Measurements from ENCODE around the gene TSR3. TPM values are rescaled to one million over a fixed set of nuclear protein-coding genes. Genes with fewer than 3 reads are reported as not detected.

Gene TSR3
- total and polyA plus RNA-seq, 2 of the 13 experiments (the other 11 are each of a cell fraction or from before 2014, with no cell fraction given), result 24.2 to 51.0 TPM

DNA sequence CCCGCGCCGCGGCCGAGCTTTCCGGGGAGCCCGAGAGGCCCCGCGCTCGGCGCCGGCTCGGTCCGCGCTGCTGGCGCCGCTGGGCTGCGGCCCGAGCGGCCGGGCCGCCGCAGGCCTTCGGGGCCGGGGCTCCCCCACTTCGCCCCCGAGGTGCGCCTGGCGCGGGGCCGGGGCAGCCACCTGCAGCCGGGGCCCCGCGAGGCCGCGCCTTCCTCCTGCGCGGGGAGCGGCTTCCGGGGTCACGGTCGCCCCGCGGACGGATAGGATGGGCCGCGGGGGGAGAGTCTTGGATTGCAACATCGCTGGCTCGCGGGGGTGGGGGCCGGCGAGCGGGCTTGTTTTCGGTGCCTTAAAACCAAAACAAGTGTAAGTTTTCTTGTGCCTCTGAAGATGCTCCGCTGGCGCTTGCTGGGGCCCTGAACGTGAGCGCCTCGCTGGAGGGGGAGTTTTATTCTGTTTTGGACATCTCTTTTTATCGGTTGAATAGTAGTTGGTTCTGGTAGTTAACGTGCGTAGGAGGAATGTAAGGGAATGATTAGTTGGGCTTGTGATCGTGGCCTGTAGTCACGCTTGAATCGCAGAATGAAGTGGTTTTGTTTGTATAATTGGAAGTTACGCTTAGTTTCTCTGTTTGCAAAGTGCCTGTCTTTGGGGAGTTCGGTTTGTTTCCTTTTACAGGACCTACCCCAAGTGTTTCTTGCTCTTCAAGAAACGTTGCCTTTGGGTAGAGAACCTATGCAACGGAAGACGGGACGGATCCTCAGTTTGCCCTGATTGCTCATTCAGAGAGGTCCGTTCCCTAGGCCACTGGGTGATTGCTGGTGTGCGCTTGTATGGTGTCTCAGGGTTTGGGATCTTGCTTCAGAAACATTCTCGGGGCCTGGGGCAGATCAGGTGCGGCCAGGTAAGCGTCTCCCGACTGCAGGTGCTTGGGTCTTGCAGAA lies 41.5 kb downstream of the TSR3 start:
- in situ Hi-C loops (cut with HindIII; ENCODE audit: extremely low pct_ligation_motif_present, low pct_unique_long_range_greater_than_20kb), result no loop called here
- peak overlapping the region; percentile 91 for H3K9ac ChIP-seq (ENCODE audit: insufficient read depth, low read depth, low read length)
- H2AFZ ChIP-seq (ENCODE audit: low read length), result no peak overlapping the region
- WGBS (ENCODE audit: low lambda C conversion rate), result 2% methylated on average over 20 of the region's 77 CpGs
- ChIA-PET POLR2A (interaction anchor here (1.6 kb wide), 3 partner anchors 10 to 33 kb away, joined by 4 to 7 read pairs (median 5); no protein-coding TSS in a partner anchor), CTCF (ENCODE audit: low intra/inter-chr PET ratio, low total read pairs) (no interaction called here)
- no peak for FAIRE-seq
- no peaks in the 10 kb centered on the region for H3K9me3 ChIP-seq (ENCODE audit: low read length)
- H3K79me2 ChIP-seq (ENCODE audit: insufficient read depth, low read length), result peaks cover 53% of the 10 kb centered on the region
- ATAC-seq, result no peak
- H4K20me1 ChIP-seq (ENCODE audit: insufficient read depth, low read length), result peaks cover 50% of the 10 kb centered on the region
- peaks cover 38% of the 10 kb centered on the region for H3K4me1 ChIP-seq (ENCODE audit: insufficient read depth, low read length)
- intact Hi-C loops (cut with micrococcal nuclease; ENCODE audit: unreplicated experiment), result no loop called here
- H3K27me3 ChIP-seq (ENCODE audit: control insufficient read depth in 1 of 2, insufficient read depth in 2 of 2, low read length in 2 of 2), result no peaks in the 10 kb centered on the region; a peak in 2 of 5 replicates
- H3K4me3 ChIP-seq (replicated peaks in 1 of 3; ENCODE audit: insufficient read depth in 1 of 3, low read depth in 2 of 3, low read length in 3 of 3), result peak overlapping the region; percentile 66 to 97 (median 91)
- peaks cover 18 to 30% of the 10 kb centered on the region in 2 experiments; a peak in 4 of 5 replicates for H3K36me3 ChIP-seq (replicated peaks in 1 of 2; ENCODE audit: control insufficient read depth in 1 of 2, insufficient read depth in 2 of 2, low read length in 2 of 2)
- no peak for DNase-seq (ENCODE audit: low spot score)
- H3K4me2 ChIP-seq (ENCODE audit: low read depth, low read length), result peak overlapping the region; percentile 95
- TSS peak; percentile 79 for BruUV-seq (replicated peaks)
- peak overlapping the region; percentile 57 for H3K27ac ChIP-seq (ENCODE audit: extremely low read length, insufficient read depth, low read length)
- TF ChIP-seq, protein P1, sequence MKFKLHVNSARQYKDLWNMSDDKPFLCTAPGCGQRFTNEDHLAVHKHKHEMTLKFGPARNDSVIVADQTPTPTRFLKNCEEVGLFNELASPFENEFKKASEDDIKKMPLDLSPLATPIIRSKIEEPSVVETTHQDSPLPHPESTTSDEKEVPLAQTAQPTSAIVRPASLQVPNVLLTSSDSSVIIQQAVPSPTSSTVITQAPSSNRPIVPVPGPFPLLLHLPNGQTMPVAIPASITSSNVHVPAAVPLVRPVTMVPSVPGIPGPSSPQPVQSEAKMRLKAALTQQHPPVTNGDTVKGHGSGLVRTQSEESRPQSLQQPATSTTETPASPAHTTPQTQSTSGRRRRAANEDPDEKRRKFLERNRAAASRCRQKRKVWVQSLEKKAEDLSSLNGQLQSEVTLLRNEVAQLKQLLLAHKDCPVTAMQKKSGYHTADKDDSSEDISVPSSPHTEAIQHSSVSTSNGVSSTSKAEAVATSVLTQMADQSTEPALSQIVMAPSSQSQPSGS (CRISPR knock-in tag; IDR thresholded peaks at IDR 0.05), result no peak
- TF ChIP-seq SIN3A (IDR thresholded peaks at IDR 0.05; ENCODE audit: borderline replicate concordance, low read depth, low read length) (peak; percentile 22; the same call in 1 of the 2 replicates), TAF1 (CRISPR knock-in tag; IDR thresholded peaks at IDR 0.05) (0 out of 2 replicates have a peak, but pooled peaks have one; percentile 2), ZFX (CRISPR knock-in tag; IDR thresholded peaks at IDR 0.05; ENCODE audit: low read depth) (0 out of 2 replicates have a peak, but pooled peaks have one; percentile 14), PHF20 (CRISPR knock-in tag; IDR thresholded peaks at IDR 0.05) (0 out of 2 replicates have a peak, but pooled peaks have one; percentile 28), THAP11 (CRISPR knock-in tag; IDR thresholded peaks at IDR 0.05) (peak; percentile 26; the same call in 1 of the 2 replicates), NR2F6 (IDR thresholded peaks at IDR 0.05) (no peak), NR2F6 (CRISPR knock-in tag; IDR thresholded peaks at IDR 0.05) (peak; percentile 37; the same call in 1 of the 2 replicates), ZFP36L1 (CRISPR knock-in tag; IDR thresholded peaks at IDR 0.05) (0 out of 2 replicates have a peak, but pooled peaks have one; percentile 56), HDAC1 (CRISPR knock-in tag; IDR thresholded peaks at IDR 0.05) (peak; percentile 56; the same call in 1 of the 2 replicates), MEIS2 (CRISPR knock-in tag; IDR thresholded peaks at IDR 0.05) (0 out of 2 replicates have a peak, but pooled peaks have one; percentile 38), NR2C2 (CRISPR knock-in tag; IDR thresholded peaks at IDR 0.05; ENCODE audit: borderline replicate concordance) (peak; percentile 82)
- TF ChIP-seq, protein P2, sequence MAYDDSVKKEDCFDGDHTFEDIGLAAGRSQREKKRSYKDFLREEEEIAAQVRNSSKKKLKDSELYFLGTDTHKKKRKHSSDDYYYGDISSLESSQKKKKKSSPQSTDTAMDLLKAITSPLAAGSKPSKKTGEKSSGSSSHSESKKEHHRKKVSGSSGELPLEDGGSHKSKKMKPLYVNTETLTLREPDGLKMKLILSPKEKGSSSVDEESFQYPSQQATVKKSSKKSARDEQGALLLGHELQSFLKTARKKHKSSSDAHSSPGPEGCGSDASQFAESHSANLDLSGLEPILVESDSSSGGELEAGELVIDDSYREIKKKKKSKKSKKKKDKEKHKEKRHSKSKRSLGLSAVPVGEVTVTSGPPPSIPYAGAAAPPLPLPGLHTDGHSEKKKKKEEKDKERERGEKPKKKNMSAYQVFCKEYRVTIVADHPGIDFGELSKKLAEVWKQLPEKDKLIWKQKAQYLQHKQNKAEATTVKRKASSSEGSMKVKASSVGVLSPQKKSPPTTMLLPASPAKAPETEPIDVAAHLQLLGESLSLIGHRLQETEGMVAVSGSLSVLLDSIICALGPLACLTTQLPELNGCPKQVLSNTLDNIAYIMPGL (CRISPR knock-in tag; IDR thresholded peaks at IDR 0.05; ENCODE audit: borderline replicate concordance in 1 of 2, low read depth in 1 of 2), result 0 out of 4 replicates have a peak, but pooled peaks of 1 of the 2 experiments have one; percentile 18
- TF ChIP-seq, protein P3, sequence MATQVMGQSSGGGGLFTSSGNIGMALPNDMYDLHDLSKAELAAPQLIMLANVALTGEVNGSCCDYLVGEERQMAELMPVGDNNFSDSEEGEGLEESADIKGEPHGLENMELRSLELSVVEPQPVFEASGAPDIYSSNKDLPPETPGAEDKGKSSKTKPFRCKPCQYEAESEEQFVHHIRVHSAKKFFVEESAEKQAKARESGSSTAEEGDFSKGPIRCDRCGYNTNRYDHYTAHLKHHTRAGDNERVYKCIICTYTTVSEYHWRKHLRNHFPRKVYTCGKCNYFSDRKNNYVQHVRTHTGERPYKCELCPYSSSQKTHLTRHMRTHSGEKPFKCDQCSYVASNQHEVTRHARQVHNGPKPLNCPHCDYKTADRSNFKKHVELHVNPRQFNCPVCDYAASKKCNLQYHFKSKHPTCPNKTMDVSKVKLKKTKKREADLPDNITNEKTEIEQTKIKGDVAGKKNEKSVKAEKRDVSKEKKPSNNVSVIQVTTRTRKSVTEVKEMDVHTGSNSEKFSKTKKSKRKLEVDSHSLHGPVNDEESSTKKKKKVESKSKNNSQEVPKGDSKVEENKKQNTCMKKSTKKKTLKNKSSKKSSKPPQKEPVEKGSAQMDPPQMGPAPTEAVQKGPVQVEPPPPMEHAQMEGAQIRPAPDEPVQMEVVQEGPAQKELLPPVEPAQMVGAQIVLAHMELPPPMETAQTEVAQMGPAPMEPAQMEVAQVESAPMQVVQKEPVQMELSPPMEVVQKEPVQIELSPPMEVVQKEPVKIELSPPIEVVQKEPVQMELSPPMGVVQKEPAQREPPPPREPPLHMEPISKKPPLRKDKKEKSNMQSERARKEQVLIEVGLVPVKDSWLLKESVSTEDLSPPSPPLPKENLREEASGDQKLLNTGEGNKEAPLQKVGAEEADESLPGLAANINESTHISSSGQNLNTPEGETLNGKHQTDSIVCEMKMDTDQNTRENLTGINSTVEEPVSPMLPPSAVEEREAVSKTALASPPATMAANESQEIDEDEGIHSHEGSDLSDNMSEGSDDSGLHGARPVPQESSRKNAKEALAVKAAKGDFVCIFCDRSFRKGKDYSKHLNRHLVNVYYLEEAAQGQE (IDR thresholded peaks at IDR 0.05; ENCODE audit: borderline replicate concordance in 1 of 2, low read depth in 1 of 2, low read length in 2 of 2), result no peak
